ENCODE measurements around the gene JMJD4. TPM values are rescaled to one million over a fixed set of nuclear protein-coding genes. Genes with fewer than 3 reads are reported as not detected.

The JMJD4 gene
- total RNA-seq, 1 donor from 2014 or later = 17.8 TPM

DNA sequence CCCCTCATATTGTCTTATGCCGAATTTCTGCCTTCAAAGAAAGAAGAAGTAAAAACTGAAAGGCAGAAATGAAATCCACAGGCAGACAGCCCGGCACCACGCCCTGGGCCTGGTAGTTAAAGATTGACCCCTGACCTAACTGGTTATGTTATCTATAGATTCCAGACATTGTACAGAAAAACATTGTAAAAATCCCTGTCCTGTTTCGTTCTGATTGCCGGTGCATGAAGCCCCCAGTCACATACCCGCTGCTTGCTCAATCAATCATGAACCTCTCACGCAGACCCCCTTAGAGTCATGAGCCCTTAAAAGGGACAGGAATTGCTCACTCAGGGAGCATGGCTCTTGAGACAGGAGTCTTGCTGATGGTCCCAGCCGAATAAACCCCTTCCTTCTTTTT lies 49.3 kb downstream of the JMJD4 start:
- no peaks in the 10 kb centered on the region for H3K4me1 Mint-ChIP-seq (ENCODE audit: low read depth)
- H3K27ac Mint-ChIP-seq (ENCODE audit: unreplicated experiment) = no peak overlapping the region
- peaks cover 63% of the 10 kb centered on the region for H3K9me3 Mint-ChIP-seq (ENCODE audit: low read depth)
- no peaks in the 10 kb centered on the region for H3K36me3 Mint-ChIP-seq (ENCODE audit: low read depth)
- no peak for DNase-seq (ENCODE audit: low spot score)
- no peak overlapping the region for H3K4me3 Mint-ChIP-seq (ENCODE audit: unreplicated experiment)
- TF ChIP-seq, protein P1, sequence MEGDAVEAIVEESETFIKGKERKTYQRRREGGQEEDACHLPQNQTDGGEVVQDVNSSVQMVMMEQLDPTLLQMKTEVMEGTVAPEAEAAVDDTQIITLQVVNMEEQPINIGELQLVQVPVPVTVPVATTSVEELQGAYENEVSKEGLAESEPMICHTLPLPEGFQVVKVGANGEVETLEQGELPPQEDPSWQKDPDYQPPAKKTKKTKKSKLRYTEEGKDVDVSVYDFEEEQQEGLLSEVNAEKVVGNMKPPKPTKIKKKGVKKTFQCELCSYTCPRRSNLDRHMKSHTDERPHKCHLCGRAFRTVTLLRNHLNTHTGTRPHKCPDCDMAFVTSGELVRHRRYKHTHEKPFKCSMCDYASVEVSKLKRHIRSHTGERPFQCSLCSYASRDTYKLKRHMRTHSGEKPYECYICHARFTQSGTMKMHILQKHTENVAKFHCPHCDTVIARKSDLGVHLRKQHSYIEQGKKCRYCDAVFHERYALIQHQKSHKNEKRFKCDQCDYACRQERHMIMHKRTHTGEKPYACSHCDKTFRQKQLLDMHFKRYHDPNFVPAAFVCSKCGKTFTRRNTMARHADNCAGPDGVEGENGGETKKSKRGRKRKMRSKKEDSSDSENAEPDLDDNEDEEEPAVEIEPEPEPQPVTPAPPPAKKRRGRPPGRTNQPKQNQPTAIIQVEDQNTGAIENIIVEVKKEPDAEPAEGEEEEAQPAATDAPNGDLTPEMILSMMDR (IDR thresholded peaks at IDR 0.05) = no peak
- no peaks in the 10 kb centered on the region for H3K27me3 Mint-ChIP-seq (ENCODE audit: low read depth)

Other genes with a start within 250 kb of the JMJD4 start
- 4.2 to 6.3 TPM (median 4.6 TPM) in 3 replicates for gene ZNF678, start 171.7 kb downstream of the JMJD4 start, total RNA-seq
- gene SNAP47, start 133 bp upstream of the JMJD4 start, total RNA-seq = 22.5 to 30.9 TPM (median 23.5 TPM) in 3 replicates
- not detected in 3 replicates for gene PRSS38, start 80.4 kb upstream of the JMJD4 start, total RNA-seq
- 2.5 to 4.2 TPM (median 2.7 TPM) in 3 replicates for gene WNT9A, start 212.6 kb upstream of the JMJD4 start, total RNA-seq